GM23338 (cell line): ENCODE results near the gene ASS1. TPM values are rescaled to one million over a fixed set of nuclear protein-coding genes. Genes with fewer than 3 reads are reported as not detected.

Experiments
- ATAC-seq: fragments of 200-7000 bp; cut with Tn5 transposase; 3 replicates; pipeline ENCODE4 v1.9.1; 2020
- DNase-seq: peaks from one replicate; pipeline ENCODE4 v3.0.0-alpha.2; 2015; ENCODE audit warnings: low spot score
- H2AFZ ChIP-seq: fragments of 200-600 bp; sonication (generic); 2 replicates; pipeline ENCODE4 v1.8.0; 2016; ENCODE audit warnings: antibody characterized with exemption, mild to moderate bottlenecking, moderate library complexity
- H3F3A ChIP-seq: fragments of 200-600 bp; sonication (generic); replicated peaks from 2 replicates; pipeline ENCODE4 v1.8.0; 2017; ENCODE audit warnings: antibody characterized with exemption, mixed run types, low read depth
- H3K27ac ChIP-seq: fragments of 200-600 bp; sonication (generic); 2 replicates; pipeline ENCODE4 v1.6.1; 2016; ENCODE audit warnings: low read depth
- H3K27me3 ChIP-seq: fragments of 200-600 bp; sonication (generic); 2 replicates; pipeline ENCODE4 v1.8.0; 2016; ENCODE audit warnings: mild to moderate bottlenecking, mixed run types, moderate library complexity; ENCODE audit not compliant: insufficient read depth
- H3K36me3 ChIP-seq: fragments of 200-600 bp; sonication (generic); 2 replicates; pipeline ENCODE4 v1.8.0; 2016; ENCODE audit warnings: mild to moderate bottlenecking; ENCODE audit not compliant: insufficient read depth
- H3K4me1 ChIP-seq: fragments of 200-600 bp; sonication (generic); 2 replicates; pipeline ENCODE4 v1.8.0; 2016; ENCODE audit warnings: mild to moderate bottlenecking, moderate library complexity; ENCODE audit not compliant: insufficient read depth
- H3K4me2 ChIP-seq: fragments of 200-600 bp; sonication (generic); 2 replicates; pipeline ENCODE4 v1.7.1; 2017; ENCODE audit warnings: mixed run types
- H3K4me3 ChIP-seq: fragments of 200-600 bp; sonication (generic); 2 replicates; pipeline ENCODE4 v1.6.1; 2016; ENCODE audit warnings: mixed run types
- H3K79me2 ChIP-seq: fragments of 200-600 bp; sonication (generic); replicated peaks from 2 replicates; pipeline ENCODE4 v1.8.0; 2017; ENCODE audit warnings: mild to moderate bottlenecking; ENCODE audit not compliant: insufficient read depth
- H3K9me2 ChIP-seq: fragments of 200-600 bp; sonication (generic); 2 replicates; pipeline ENCODE4 v1.8.0; 2017; ENCODE audit not compliant: insufficient read depth
- H4K20me1 ChIP-seq: fragments of 200-600 bp; sonication (generic); replicated peaks from 2 replicates; pipeline ENCODE4 v1.8.0; 2017; ENCODE audit warnings: mild to moderate bottlenecking; ENCODE audit not compliant: insufficient read depth
- H3K27ac Mint-ChIP-seq: 2 replicates; pipeline ENCODE4 v1.8.0; 2020; ENCODE audit warnings: inconsistent platforms, mild to moderate bottlenecking, moderate library complexity, mixed read lengths
- H3K27me3 Mint-ChIP-seq: 3 replicates; pipeline ENCODE4 v1.8.0; 2022; ENCODE audit warnings: low read depth, mild to moderate bottlenecking, moderate library complexity, mixed read lengths, inconsistent platforms; ENCODE audit not compliant: insufficient read depth, poor library complexity
- H3K36me3 Mint-ChIP-seq: 3 replicates; pipeline ENCODE4 v1.8.0; 2021; ENCODE audit warnings: low read depth, mild to moderate bottlenecking, inconsistent platforms, moderate library complexity, mixed read lengths
- H3K4me1 Mint-ChIP-seq: 3 replicates; pipeline ENCODE4 v1.8.0; 2020; ENCODE audit warnings: mild to moderate bottlenecking, inconsistent platforms, mixed read lengths
- H3K4me3 Mint-ChIP-seq: 3 replicates; pipeline ENCODE4 v1.8.0; 2021; ENCODE audit warnings: moderate library complexity, mild to moderate bottlenecking, inconsistent platforms, mixed read lengths
- H3K9me3 Mint-ChIP-seq: 3 replicates; pipeline ENCODE4 v1.8.0; 2020; ENCODE audit warnings: moderate library complexity, mild to moderate bottlenecking, inconsistent platforms, mixed read lengths
- CREB1 ChIP-seq: fragments of 250-450 bp; sonication (Bioruptor Pico); IDR thresholded peaks from 2 replicates; pipeline ENCODE4 v1.5.0; 2020; ENCODE audit warnings: low read depth, mild to moderate bottlenecking, moderate library complexity
- CTCF ChIP-seq, 2 experiments: fragments of 200-600 bp in 1 of 2; sonication (generic) in 1 of 2; conservative IDR thresholded peaks; 2 replicates each; pipeline versions ENCODE4 v1.5.1 to v1.6.1; 2016 to 2017; ENCODE audit warnings: antibody characterized with exemption in 2 of 2, low read depth in 2 of 2, mild to moderate bottlenecking in 2 of 2, moderate library complexity in 1 of 2
- ETS1 ChIP-seq: IDR thresholded peaks from 2 replicates; pipeline ENCODE4 v1.6.1; 2016; ENCODE audit warnings: antibody characterized with exemption
- EZH2 ChIP-seq: fragments of 200-600 bp; sonication (generic); IDR thresholded peaks from one replicate; pipeline ENCODE4 v1.8.0; 2017; ENCODE audit warnings: antibody characterized with exemption, mild to moderate bottlenecking, low read depth; ENCODE audit not compliant: unreplicated experiment
- EZH2phosphoT487 ChIP-seq: fragments of 200-600 bp; sonication (generic); IDR thresholded peaks from one replicate; pipeline ENCODE4 v1.8.1; 2018; ENCODE audit warnings: antibody characterized with exemption; ENCODE audit not compliant: unreplicated experiment
- JUNB ChIP-seq: IDR thresholded peaks from one replicate; pipeline ENCODE4 v1.6.1; 2016; ENCODE audit warnings: antibody characterized with exemption; ENCODE audit not compliant: unreplicated experiment
- NANOG ChIP-seq: IDR thresholded peaks from 2 replicates; pipeline ENCODE4 v1.6.1; 2016; ENCODE audit warnings: antibody characterized with exemption, borderline replicate concordance
- POLR2AphosphoS5 ChIP-seq: IDR thresholded peaks from 2 replicates; pipeline ENCODE4 v1.6.1; 2016; ENCODE audit warnings: antibody characterized with exemption, low read depth
- STAT1 ChIP-seq: IDR thresholded peaks from one replicate; pipeline ENCODE4 v1.6.1; 2016; ENCODE audit warnings: antibody characterized with exemption; ENCODE audit not compliant: unreplicated experiment
- ZNF114 ChIP-seq: fragments of 250-450 bp; sonication (Bioruptor Pico); IDR thresholded peaks from 2 replicates; pipeline ENCODE4 v1.5.0; 2020; ENCODE audit warnings: mild to moderate bottlenecking, moderate library complexity
- ZNF462 ChIP-seq: fragments of 250-450 bp; sonication (Bioruptor Pico); IDR thresholded peaks from 2 replicates; pipeline ENCODE4 v1.5.0; 2020; ENCODE audit warnings: mild to moderate bottlenecking, moderate library complexity
- polyA plus RNA-seq: library from polyadenylated mRNA; unstranded; fragments of >200 nt; fragmentation: Nextera tagmentation; extraction: Ambion mirVana; gene quantifications from 2 replicates; pipeline ENCODE4 v1.2.1, GENCODE V29; 2016
- total RNA-seq: library from RNA; depleted of rRNA; stranded (reverse); fragments of >200 nt; shearing (Covaris generic); gene quantifications from 2 replicates; pipeline ENCODE4 v1.2.3, GENCODE V29; 2014

Gene ASS1
- total and polyA plus RNA-seq, 2 experiments from 2014 or later: 65.8 to 103 TPM

GRCh38 chr9:130495067-130495466 is 50.3 kb downstream of the ASS1 start:
- no peaks in the 10 kb centered on the region; the same call in 2 of the 3 replicates for H3K4me1 Mint-ChIP-seq
- no peak for TF ChIP-seq CTCF (conservative IDR thresholded peaks at IDR 0.05; ENCODE audit: low read depth in 2 of 2)
- no peak for TF ChIP-seq POLR2AphosphoS5
- Histone ChIP-seq H3K4me3 (no peak overlapping the region), H3K4me2 (no peak overlapping the region), H3K4me1 (no peaks in the 10 kb centered on the region), H3K27me3 (no peaks in the 10 kb centered on the region), H3K27ac (no peak overlapping the region), H3K36me3 (peaks cover 4% of the 10 kb centered on the region), H2AFZ (no peak overlapping the region), H4K20me1 (no peaks in the 10 kb centered on the region), H3K9me2 (no peaks in the 10 kb centered on the region), H3K79me2 (no peaks in the 10 kb centered on the region), H3F3A (no peaks in the 10 kb centered on the region)
- peaks cover 57% of the 10 kb centered on the region for H3K36me3 Mint-ChIP-seq
- ATAC-seq (no peak), DNase-seq (no peak)
- peaks cover 6% of the 10 kb centered on the region; the same call in 1 of the 3 replicates for H3K9me3 Mint-ChIP-seq
- no peak overlapping the region for H3K27ac Mint-ChIP-seq
- H3K4me3 Mint-ChIP-seq: no peak overlapping the region
- H3K27me3 Mint-ChIP-seq: peaks cover 11% of the 10 kb centered on the region

- Mint-ChIP-seq H3K9me3 (peaks cover 6% of the 10 kb centered on the region; the same call in 1 of the 3 replicates), H3K4me3 (no peak overlapping the region), H3K36me3 (peaks cover 53% of the 10 kb centered on the region), H3K4me1 (peaks cover 10% of the 10 kb centered on the region), H3K27me3 (peaks cover 9% of the 10 kb centered on the region), H3K27ac (no peak overlapping the region)
- no peaks in the 10 kb centered on the region for H3K27me3 ChIP-seq
- no peak overlapping the region for H2AFZ ChIP-seq
- DNase-seq (no peak), ATAC-seq (no peak)
- H3K36me3 ChIP-seq: peaks cover 4% of the 10 kb centered on the region
- no peaks in the 10 kb centered on the region for H3K9me2 ChIP-seq
- H3K4me3 ChIP-seq: no peak overlapping the region
- H4K20me1 ChIP-seq: no peaks in the 10 kb centered on the region
- no peaks in the 10 kb centered on the region for H3K79me2 ChIP-seq
- 0 out of 2 replicates have a peak, but pooled peaks cover 4% of the 10 kb centered on the region for H3K4me1 ChIP-seq
- H3K27ac ChIP-seq: no peak overlapping the region
- H3F3A ChIP-seq: no peaks in the 10 kb centered on the region
- no peak overlapping the region for H3K4me2 ChIP-seq
- TF ChIP-seq CREB1 (CRISPR knock-in tag) (no peak), NANOG (no peak), ZNF114 (CRISPR knock-in tag) (no peak), STAT1 (no peak), EZH2phosphoT487 (no peak), POLR2AphosphoS5 (no peak), JUNB (no peak), ZNF462 (CRISPR knock-in tag) (no peak), EZH2 (no peak), ETS1 (no peak)
These were observed 52.4 kb downstream of the ASS1 start for GRCh38 chr9:130497139-130497538.
